Activated T-helper 1 cell treated with anti-CD3 and anti-CD28 coated beads, Interleukin-12 subunit alpha, Interleukin-12 subunit beta, Interleukin-2, Interleukin-4 antibody, amounts not matched to agents 30 ng/mL and 10 ng/mL and 1 ng/mL, durations not matched to agents 14 hours and 24 hours and 36 hours (primary cell): ENCODE results near the gene DBP. TPM values are rescaled to one million over a fixed set of nuclear protein-coding genes. Genes with fewer than 3 reads are reported as not detected.

Experiments
- DNase-seq: peaks from one replicate; pipeline ENCODE4 v3.0.0; 2021; ENCODE audit warnings: low spot score
- H3K27ac Mint-ChIP-seq: one replicate; pipeline ENCODE4 v1.8.0; 2021; ENCODE audit warnings: mild to moderate bottlenecking, mixed read lengths
- H3K27me3 Mint-ChIP-seq: one replicate; pipeline ENCODE4 v1.8.0; 2022; ENCODE audit warnings: mild to moderate bottlenecking, moderate library complexity, mixed read lengths; ENCODE audit not compliant: insufficient read depth
- H3K36me3 Mint-ChIP-seq: one replicate; pipeline ENCODE4 v1.8.0; 2021; ENCODE audit warnings: low read depth, mixed read lengths
- H3K4me1 Mint-ChIP-seq: one replicate; pipeline ENCODE4 v1.8.0; 2021; ENCODE audit warnings: low read depth, mixed read lengths
- H3K4me3 Mint-ChIP-seq: one replicate; pipeline ENCODE4 v1.8.0; 2021; ENCODE audit warnings: mild to moderate bottlenecking, moderate library complexity, mixed read lengths
- H3K9me3 Mint-ChIP-seq: one replicate; pipeline ENCODE4 v1.8.0; 2021; ENCODE audit warnings: mixed read lengths
- intact Hi-C: fragments of 100-400 bp; cut with micrococcal nuclease; formaldehyde crosslinking; loops from one replicate; pipeline ENCODE4 v1.15.1; 2024
- total RNA-seq: library from RNA; stranded (reverse); gene quantifications from 2 replicates; pipeline ENCODE4 v1.2.3, GENCODE V29; 2022

DBP gene
- total RNA-seq, 1 donor from 2014 or later = 9.1 TPM

GRCh38 chr19:48674216-48674809 lies 37.1 kb upstream of the DBP start:
- no peak for DNase-seq
- intact Hi-C loops = loop anchor here (2.0 kb wide), 1 partner anchor 64 kb away; no protein-coding TSS in a partner anchor
- Mint-ChIP-seq H3K27me3 (peaks cover 4% of the 10 kb centered on the region), H3K4me1 (peaks cover 8% of the 10 kb centered on the region), H3K27ac (no peak overlapping the region), H3K36me3 (no peaks in the 10 kb centered on the region), H3K4me3 (no peak overlapping the region), H3K9me3 (no peaks in the 10 kb centered on the region)

GRCh38 chr19:48673436-48674100 lies 36.4 kb upstream of the DBP start:
- intact Hi-C loops = loop anchor here (2.0 kb wide), 1 partner anchor 65 kb away; no protein-coding TSS in a partner anchor
- Mint-ChIP-seq H3K4me1 (peaks cover 8% of the 10 kb centered on the region), H3K27ac (no peak overlapping the region), H3K9me3 (no peaks in the 10 kb centered on the region), H3K4me3 (no peak overlapping the region), H3K36me3 (no peaks in the 10 kb centered on the region), H3K27me3 (peaks cover 4% of the 10 kb centered on the region)
- no peak for DNase-seq

GRCh38 chr19:48672994-48673393 lies 35.8 kb upstream of the DBP start, which contains the start of gene NTN5:
TSS of gene NTN5 (minus strand) at chr19:48673017. CDS start at chr19:48670986, 2,031 bp downstream.
- H3K4me1 Mint-ChIP-seq = peaks cover 8% of the 10 kb centered on the region
- no peaks in the 10 kb centered on the region for H3K9me3 Mint-ChIP-seq
- no peaks in the 10 kb centered on the region for H3K36me3 Mint-ChIP-seq
- no peak within 1 kb of the TSS for H3K4me3 Mint-ChIP-seq
- H3K27ac Mint-ChIP-seq = no peak within 1 kb of the TSS
- peaks cover 4% of the 10 kb centered on the region for H3K27me3 Mint-ChIP-seq
- no peak for DNase-seq
- intact Hi-C loops = no loop called here

GRCh38 chr19:48671446-48671995 lies 34.3 kb upstream of the DBP start:
- intact Hi-C loops = no loop called here
- H3K27ac Mint-ChIP-seq = no peak overlapping the region
- DNase-seq = no peak
- H3K9me3 Mint-ChIP-seq = no peaks in the 10 kb centered on the region
- H3K27me3 Mint-ChIP-seq = peaks cover 3% of the 10 kb centered on the region
- H3K4me1 Mint-ChIP-seq = peaks cover 8% of the 10 kb centered on the region
- no peaks in the 10 kb centered on the region for H3K36me3 Mint-ChIP-seq
- H3K4me3 Mint-ChIP-seq = no peak overlapping the region

GRCh38 chr19:48670699-48671445 lies 33.7 kb upstream of the DBP start:
- H3K4me3 Mint-ChIP-seq = no peak overlapping the region
- peaks cover 3% of the 10 kb centered on the region for H3K27me3 Mint-ChIP-seq
- H3K9me3 Mint-ChIP-seq = no peaks in the 10 kb centered on the region
- H3K36me3 Mint-ChIP-seq = no peaks in the 10 kb centered on the region
- H3K27ac Mint-ChIP-seq = no peak overlapping the region
- intact Hi-C loops = no loop called here
- DNase-seq = no peak
- peaks cover 8% of the 10 kb centered on the region for H3K4me1 Mint-ChIP-seq

GRCh38 chr19:48669903-48670668 lies 32.9 kb upstream of the DBP start:
- H3K27ac Mint-ChIP-seq = no peak overlapping the region

GRCh38 chr19:48668761-48669160 lies 31.6 kb upstream of the DBP start:
- Mint-ChIP-seq H3K27ac (no peak overlapping the region), H3K27me3 (peaks cover 1% of the 10 kb centered on the region), H3K4me3 (no peak overlapping the region), H3K4me1 (no peaks in the 10 kb centered on the region), H3K9me3 (no peaks in the 10 kb centered on the region), H3K36me3 (no peaks in the 10 kb centered on the region)
- intact Hi-C loops = no loop called here
- DNase-seq = no peak

More at GRCh38 chr19:48669903-48670668, 32.9 kb upstream of the DBP start:
- Mint-ChIP-seq H3K9me3 (no peaks in the 10 kb centered on the region), H3K4me3 (no peak overlapping the region), H3K4me1 (peaks cover 2% of the 10 kb centered on the region), H3K36me3 (no peaks in the 10 kb centered on the region), H3K27me3 (peaks cover 1% of the 10 kb centered on the region)
- DNase-seq = no peak
- intact Hi-C loops = no loop called here

GRCh38 chr19:48668332-48668731 lies 31.2 kb upstream of the DBP start:
- DNase-seq = no peak
- H3K27me3 Mint-ChIP-seq = peaks cover 1% of the 10 kb centered on the region
- no peak overlapping the region for H3K4me3 Mint-ChIP-seq
- intact Hi-C loops = no loop called here
- no peaks in the 10 kb centered on the region for H3K36me3 Mint-ChIP-seq
- no peaks in the 10 kb centered on the region for H3K4me1 Mint-ChIP-seq
- H3K27ac Mint-ChIP-seq = no peak overlapping the region
- no peaks in the 10 kb centered on the region for H3K9me3 Mint-ChIP-seq

GRCh38 chr19:48665786-48666185 lies 28.6 kb upstream of the DBP start:
- Mint-ChIP-seq H3K27me3 (peaks cover 1% of the 10 kb centered on the region), H3K9me3 (no peaks in the 10 kb centered on the region), H3K4me3 (no peak overlapping the region), H3K36me3 (no peaks in the 10 kb centered on the region), H3K27ac (no peak overlapping the region), H3K4me1 (peaks cover 5% of the 10 kb centered on the region)
- DNase-seq = no peak
- intact Hi-C loops = no loop called here

GRCh38 chr19:48664476-48664875 lies 27.3 kb upstream of the DBP start:
- H3K27me3 Mint-ChIP-seq = peaks cover 1% of the 10 kb centered on the region
- DNase-seq = no peak
- no peak overlapping the region for H3K27ac Mint-ChIP-seq
- no peak overlapping the region for H3K4me3 Mint-ChIP-seq
- intact Hi-C loops = no loop called here
- peaks cover 9% of the 10 kb centered on the region for H3K4me1 Mint-ChIP-seq
- no peaks in the 10 kb centered on the region for H3K9me3 Mint-ChIP-seq
- no peaks in the 10 kb centered on the region for H3K36me3 Mint-ChIP-seq

GRCh38 chr19:48663667-48664066 lies 26.5 kb upstream of the DBP start:
- no peak overlapping the region for H3K27ac Mint-ChIP-seq
- H3K4me3 Mint-ChIP-seq = no peak overlapping the region
- peaks cover 5% of the 10 kb centered on the region for H3K27me3 Mint-ChIP-seq
- no peaks in the 10 kb centered on the region for H3K9me3 Mint-ChIP-seq
- no peak for DNase-seq
- no peaks in the 10 kb centered on the region for H3K36me3 Mint-ChIP-seq
- intact Hi-C loops = no loop called here
- H3K4me1 Mint-ChIP-seq = peaks cover 9% of the 10 kb centered on the region

GRCh38 chr19:48661711-48662090 lies 24.5 kb upstream of the DBP start:
- Mint-ChIP-seq H3K36me3 (no peaks in the 10 kb centered on the region), H3K27ac (no peak overlapping the region), H3K9me3 (no peaks in the 10 kb centered on the region), H3K4me1 (peaks cover 9% of the 10 kb centered on the region), H3K27me3 (peaks cover 5% of the 10 kb centered on the region), H3K4me3 (no peak overlapping the region)
- DNase-seq = no peak
- intact Hi-C loops = loop anchor here (1.0 to 2.0 kb wide), 4 partner anchors 14 to 53 kb away; partner anchors contain the start of gene CA11
